ENCODE measurements around the gene KCNJ9.

DNA sequence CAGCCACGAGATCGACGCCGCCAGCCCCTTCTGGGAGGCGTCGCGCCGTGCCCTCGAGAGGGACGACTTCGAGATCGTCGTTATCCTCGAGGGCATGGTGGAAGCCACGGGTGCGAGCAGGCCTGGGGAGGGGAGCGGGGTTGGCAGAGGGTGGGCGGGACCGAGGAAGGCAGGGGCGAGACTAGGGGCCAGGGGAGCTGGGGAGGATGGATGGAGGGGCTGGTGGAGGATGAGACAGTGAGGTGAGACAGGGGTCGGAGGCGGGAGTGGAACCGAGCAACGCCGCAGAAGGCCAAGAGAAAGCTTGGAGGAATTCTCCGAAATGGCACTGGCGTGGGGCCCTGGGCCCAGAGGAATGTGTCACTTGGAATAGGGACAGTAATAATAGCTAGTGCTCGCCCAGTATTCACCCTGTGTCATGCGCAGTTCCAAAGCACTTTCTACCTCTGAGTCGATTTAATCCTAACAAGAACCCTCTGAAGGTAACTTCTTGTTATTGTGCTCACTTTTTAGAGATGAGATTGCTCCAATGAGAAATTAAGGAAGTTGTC is 3.5 kb downstream of the KCNJ9 start:
- TF ChIP-seq, protein P1, sequence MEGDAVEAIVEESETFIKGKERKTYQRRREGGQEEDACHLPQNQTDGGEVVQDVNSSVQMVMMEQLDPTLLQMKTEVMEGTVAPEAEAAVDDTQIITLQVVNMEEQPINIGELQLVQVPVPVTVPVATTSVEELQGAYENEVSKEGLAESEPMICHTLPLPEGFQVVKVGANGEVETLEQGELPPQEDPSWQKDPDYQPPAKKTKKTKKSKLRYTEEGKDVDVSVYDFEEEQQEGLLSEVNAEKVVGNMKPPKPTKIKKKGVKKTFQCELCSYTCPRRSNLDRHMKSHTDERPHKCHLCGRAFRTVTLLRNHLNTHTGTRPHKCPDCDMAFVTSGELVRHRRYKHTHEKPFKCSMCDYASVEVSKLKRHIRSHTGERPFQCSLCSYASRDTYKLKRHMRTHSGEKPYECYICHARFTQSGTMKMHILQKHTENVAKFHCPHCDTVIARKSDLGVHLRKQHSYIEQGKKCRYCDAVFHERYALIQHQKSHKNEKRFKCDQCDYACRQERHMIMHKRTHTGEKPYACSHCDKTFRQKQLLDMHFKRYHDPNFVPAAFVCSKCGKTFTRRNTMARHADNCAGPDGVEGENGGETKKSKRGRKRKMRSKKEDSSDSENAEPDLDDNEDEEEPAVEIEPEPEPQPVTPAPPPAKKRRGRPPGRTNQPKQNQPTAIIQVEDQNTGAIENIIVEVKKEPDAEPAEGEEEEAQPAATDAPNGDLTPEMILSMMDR (IDR thresholded peaks at IDR 0.05; ENCODE audit: borderline replicate concordance, extremely low read depth, low read length, poor library complexity, severe bottlenecking): no peak
- no peak for TF ChIP-seq EZH2 (IDR thresholded peaks at IDR 0.05; ENCODE audit: borderline replicate concordance, low read depth, low read length, severe bottlenecking)

All from DND-41 (cell line).